TTC549 (cell line): ENCODE data around the gene PLD3.

Source experiments
- FAIRE-seq: peaks from 2 replicates; lab custom pipeline; 2012; peaks lifted over from hg19 to GRCh38; lab: Jason Lieb, UNC

The PLD3 gene, protein sequence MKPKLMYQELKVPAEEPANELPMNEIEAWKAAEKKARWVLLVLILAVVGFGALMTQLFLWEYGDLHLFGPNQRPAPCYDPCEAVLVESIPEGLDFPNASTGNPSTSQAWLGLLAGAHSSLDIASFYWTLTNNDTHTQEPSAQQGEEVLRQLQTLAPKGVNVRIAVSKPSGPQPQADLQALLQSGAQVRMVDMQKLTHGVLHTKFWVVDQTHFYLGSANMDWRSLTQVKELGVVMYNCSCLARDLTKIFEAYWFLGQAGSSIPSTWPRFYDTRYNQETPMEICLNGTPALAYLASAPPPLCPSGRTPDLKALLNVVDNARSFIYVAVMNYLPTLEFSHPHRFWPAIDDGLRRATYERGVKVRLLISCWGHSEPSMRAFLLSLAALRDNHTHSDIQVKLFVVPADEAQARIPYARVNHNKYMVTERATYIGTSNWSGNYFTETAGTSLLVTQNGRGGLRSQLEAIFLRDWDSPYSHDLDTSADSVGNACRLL

DNA sequence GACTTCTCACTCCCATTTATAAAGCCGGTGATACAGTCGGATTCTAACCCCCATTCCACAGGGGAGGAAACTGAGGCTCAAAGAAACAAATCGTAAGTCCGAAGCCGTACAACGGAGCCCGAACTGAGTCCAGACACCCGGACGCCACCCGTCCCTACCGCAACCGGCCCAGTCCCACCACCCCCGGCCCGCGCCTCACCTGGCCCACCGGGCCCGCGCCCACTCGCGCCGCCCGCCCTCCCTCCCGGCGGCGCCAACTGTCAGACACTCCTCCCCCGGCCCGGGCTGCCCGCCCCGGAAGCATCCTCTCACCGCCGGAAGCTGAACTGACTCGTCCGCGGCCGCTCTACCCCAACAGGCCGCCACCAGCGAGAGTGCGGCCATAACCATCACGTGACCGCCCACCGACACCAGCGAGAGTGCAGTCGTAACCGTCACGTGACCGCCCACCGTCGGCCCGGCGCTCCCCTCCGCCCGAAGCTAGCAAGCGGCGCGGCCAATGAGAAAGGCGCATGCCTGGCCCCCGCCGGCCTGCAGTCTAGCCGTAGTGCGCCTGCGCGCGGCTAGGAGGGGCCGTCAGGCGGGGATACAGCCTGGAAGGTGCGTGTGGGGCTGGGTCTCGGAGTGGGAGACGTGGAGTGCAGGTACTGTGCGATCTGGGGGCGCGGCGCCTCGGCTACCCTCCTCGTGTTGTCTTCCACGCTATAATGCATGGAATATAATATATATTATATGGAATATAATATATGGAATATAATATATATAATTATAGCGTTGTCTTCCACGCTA lies at the start of gene PLD3, which contains the start of gene C19orf47:
Gene PLD3, plus strand, starts transcription at position 571 of the 789 bp plus-strand sequence. CDS start 17,789 bp downstream, outside the sequence.
Gene C19orf47, minus strand, starts transcription at position 273 of the 789 bp plus-strand sequence. CDS start 6,540 bp downstream, outside the sequence.
- FAIRE-seq = peak; percentile 59

DNA sequence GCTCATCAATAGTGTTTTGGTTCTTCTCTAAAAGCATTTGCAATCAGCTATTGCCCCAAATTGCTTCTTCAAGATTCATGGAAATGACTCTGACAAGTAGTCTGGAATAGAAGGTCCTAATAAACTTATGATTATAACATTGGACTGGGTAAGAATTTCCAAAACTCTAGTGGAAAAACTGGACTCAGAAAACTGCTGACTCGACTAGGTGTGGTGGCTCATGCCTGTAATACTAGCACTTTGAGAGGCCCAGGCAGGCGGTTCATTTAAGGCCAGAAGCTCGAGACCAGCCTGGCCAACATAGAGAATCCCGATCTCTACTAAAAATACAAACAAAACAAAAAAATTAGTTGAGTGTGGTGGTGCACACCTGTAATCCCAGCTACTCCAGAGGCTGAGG lies 47.8 kb upstream of the PLD3 start:
- FAIRE-seq = no peak

DNA sequence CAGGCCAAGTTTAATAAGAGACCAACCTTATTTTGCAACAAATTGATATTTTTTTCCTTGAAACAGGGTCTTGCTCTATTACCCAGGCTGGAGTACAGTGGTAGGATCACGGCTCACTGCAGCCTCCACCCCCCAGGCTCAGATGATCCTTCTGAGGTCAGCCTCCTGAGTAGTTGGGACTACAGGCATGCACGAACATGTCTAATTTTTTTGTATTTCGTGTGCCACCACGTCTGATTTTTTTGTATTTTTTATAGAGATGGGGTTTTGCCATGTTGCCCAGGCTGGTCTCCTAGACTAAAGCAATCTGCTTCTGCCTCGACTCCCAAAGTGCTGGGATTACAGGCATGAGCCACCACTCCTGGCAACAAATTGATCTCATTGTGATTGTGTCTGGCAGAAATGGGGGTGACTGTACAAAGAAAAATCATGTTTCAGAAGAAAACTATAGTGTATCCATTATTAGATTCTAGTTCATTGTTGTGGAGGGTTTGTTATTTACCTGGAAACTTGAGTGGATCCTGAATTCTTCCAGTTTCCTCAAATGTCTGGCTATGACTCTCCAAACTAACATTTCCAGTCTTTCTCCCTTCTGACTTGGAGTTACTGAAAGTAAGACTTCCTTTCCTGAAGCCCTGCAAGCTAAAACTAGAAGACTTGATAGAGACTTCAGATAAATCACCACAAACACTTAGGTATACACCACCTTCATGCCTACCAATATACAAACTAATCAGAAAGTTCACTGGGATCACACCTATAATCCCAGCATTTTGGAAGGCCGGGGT lies 46.1 kb upstream of the PLD3 start:
- no peak for FAIRE-seq

DNA sequence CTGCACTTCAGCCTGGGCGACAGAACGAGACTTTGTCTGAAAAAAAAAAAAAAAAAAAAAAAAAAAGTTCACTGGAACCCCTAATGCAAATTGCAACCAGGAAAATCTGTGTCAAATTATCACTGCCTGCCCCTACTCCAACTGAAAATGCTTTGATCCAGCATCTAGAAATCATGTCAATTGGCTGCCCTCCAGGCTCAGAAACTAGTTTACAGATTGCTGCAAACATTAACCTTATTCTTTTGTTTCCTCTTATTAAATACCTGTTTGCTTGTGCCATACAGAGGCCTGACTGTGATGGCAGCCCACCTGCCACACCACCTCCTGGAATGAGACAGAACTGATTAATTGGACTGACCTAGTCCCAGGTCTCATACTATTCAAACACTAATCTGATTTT lies 44.7 kb upstream of the PLD3 start:
- FAIRE-seq = no peak

DNA sequence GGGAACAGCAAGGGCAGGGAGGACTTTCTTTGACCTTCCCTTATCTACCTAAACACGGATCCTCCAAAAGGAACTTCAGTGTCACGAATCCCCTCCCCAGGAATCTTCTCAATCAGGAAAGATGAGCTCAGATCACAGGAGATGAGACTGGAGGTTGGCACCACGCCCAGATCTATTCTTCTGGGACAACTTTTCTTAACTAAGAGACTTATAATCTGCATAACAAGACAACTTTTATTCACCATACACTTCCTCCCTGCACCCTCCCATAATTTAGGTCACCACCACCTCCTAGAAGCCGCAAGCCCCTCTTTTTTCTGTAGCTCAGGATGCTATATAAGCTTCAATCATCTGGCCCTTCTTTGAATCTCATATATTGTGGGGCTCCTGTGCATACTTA lies 44.2 kb upstream of the PLD3 start:
- no peak for FAIRE-seq

DNA sequence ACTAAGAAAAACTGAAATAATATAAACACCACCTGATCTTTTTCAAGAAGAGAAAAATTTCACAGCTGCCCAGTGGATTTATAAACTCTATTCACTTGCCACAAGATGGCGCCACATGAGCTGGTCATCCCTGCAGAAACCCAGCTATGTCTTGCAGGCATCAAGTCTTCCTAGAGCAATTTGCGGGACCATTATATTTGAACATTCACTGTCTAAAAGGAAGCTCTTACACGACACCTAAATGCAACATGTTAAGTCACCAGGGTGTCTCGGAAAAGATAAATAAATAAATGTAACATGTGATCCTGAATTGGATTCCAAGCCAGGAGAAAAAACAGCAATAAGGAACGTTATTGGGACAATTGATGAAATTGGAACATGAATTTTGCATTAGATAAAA lies 43.1 kb upstream of the PLD3 start:
- FAIRE-seq = peak; percentile 94

DNA sequence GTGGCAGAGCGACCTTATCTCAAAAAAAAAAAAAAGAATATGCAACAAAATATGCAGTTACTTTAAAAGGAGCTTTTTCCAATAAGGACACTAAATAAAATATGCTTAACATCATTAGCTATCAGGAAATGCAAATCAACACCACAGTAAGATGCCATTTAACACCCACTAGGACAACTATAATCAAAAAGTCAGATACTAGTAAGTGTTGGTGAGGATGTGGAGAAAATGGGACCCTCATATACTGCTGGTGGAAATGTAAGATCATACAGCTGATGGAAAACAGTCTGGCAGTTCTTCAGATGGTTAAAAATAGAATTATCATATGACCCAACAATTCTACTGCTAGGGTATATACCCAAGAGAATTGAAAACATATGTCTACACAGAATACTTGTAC lies 38.8 kb upstream of the PLD3 start:
- FAIRE-seq = no peak

GRCh38 chr19:40312533-40312932 lies 36.0 kb upstream of the PLD3 start:
- no peak for FAIRE-seq

DNA sequence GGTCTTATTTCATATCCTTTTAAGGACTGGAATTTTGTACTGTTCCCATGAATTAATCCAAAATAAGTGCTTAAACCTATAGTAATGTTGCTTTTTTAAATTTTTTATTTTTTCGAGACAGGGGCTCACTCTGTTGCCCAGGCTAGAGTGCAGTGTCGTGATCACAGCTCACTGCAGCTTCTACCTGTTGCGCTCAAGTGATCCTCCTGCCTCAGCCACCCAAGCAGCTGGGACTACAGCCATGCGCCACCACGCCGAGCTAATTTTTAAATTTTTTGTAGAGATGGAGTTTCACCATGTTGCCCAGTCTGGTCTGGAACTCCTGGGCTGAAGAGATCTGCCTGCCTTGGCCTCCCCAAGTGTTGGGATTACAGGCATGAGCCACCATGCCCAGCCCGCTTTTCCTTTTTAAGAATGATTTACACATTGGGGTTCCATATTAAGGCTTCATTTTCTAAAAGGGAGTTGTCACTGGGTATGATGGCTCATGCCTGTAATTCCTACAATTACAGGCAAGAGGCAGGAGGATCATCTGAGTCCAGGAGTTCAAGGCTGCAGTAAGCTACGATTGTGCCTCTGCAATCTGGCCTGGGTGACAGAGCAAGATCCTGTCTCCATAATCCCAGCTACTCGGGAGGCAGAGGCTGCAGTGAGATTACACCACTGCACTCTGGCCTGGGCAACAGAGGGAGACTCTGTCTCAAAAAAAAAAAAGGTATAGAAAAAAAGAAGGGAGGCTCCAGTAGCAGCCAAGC lies 35.1 kb upstream of the PLD3 start:
- FAIRE-seq = no peak

DNA sequence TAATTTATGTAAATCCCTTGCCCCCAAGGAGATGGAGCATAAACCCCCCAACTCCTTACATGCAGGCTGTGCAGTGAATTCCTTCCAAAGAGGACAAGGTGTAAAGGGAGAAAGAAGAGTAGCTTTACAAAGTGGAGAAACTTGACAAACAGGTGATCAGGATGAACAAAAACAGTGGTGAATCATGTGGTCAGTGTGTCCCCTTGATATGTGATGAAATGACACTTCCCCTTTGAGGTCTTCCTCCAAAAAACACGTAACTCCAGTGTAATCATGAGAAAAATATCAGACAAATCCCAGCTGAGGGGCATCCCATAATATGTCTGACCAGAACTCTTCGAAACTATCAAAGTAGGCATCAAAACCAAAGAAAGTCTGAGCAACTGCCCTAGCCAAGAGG lies 33.8 kb upstream of the PLD3 start:
- FAIRE-seq = no peak

GRCh38 chr19:40315812-40316470 lies 32.6 kb upstream of the PLD3 start:
- FAIRE-seq = no peak

- FAIRE-seq = no peak
Measured at GRCh38 chr19:40317338-40317737, 31.2 kb upstream of the PLD3 start.

- FAIRE-seq = no peak
Measured at GRCh38 chr19:40320558-40320935, 27.9 kb upstream of the PLD3 start.

- no peak for FAIRE-seq
Measured at GRCh38 chr19:40321076-40321475, 27.4 kb upstream of the PLD3 start.

DNA sequence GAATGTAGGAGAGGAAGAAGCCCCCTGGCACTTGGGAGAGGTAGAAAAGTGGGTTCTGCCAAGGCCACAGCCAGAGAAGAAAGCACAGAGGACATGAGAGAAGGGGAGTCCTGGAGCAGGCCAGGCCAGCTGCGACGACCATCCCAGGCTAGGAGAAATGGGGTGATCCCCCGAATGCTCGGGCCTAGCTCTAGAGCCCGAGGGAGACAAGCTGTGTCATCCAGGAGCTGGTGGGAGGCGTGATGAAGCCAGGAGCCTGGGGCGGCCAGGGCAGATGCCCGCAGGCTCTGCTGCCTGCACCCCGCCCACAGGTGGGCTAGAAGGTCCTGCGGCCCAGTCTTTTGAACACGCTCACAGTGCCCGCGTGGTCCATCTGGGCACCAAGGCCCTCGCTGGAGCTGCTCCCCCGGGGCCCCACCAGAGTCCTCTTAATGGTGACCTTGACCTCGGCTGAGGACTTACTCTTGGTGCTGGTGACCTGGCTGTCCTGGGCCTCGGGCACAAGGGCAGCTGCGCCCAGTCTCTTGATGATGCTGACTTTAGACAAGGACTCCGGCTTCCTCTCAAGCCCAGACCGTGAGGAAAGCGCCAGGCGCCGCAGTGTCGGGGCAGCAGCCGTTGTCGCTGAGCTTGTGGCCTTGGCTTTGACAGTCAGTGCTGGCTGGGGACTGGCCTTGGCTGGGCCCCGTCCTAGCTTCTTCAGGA lies 26.8 kb upstream of the PLD3 start:
- FAIRE-seq = no peak

DNA sequence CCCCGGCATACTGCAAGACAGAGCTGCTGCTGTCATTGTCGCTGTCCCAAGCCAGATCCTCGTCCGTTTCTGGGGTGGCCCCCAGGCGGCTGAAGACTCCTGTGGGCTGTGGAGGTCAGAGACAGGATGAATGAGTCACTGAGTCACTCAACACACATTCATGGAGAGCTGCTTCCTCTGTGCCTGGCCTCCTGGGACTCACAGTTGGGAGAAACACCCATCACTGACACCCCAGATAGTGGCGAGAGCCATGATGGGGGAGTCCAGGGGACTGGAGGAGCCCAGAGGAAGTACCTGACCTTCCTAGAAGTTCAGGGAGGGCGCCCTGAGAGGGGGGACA lies 26.3 kb upstream of the PLD3 start:
- no peak for FAIRE-seq

DNA sequence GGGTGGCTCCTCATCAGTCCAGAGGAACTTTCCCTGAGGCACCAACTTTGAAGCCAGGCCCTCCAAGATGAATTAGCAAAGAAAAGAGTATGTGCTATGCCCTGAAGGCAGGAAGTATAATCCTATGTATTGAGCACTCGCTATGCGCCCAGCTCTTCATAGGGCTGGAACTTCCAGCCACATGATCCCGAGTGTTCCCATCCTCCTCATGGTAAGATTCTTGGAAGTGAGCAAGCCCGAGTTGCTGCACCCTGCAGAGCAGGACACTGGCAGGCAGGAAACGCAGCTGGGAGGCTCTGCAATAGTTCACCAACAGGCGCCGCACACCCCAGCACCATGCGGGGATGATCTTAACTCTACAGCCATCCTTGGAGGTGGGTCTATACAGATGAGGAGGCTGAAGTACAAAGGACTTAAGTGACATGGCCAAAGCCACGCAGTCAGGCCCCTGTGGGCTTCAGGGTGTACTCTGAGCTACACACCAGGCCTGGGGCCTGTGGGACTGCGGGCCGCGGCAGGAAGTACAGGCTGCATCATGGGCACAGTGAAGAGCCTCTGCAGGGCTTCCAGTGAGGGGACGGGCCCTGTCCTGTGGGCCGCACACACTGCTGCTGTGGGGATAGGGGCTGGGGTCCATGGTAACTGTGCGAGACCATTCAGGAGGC lies 25.4 kb upstream of the PLD3 start:
- no peak for FAIRE-seq

DNA sequence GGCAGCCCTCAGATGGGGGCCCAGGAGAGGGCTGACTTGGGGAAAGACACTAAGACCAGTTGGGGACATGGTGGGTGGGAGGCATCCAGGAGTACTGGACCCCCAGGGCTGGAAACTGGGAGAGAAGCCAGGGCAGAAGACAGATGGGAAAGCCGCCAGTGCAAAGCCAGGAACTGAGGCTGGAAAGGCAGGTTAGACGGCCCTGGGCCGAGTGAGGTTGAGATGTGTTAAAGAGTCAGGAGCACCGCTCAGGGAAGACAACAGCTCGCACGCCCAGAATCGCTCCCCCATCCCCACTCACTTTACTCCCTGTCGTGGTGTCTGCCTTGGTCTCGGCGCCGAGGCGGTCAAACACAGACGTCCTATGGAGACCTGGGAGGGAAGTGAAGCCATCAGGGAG lies 24.8 kb upstream of the PLD3 start:
- no peak for FAIRE-seq

DNA sequence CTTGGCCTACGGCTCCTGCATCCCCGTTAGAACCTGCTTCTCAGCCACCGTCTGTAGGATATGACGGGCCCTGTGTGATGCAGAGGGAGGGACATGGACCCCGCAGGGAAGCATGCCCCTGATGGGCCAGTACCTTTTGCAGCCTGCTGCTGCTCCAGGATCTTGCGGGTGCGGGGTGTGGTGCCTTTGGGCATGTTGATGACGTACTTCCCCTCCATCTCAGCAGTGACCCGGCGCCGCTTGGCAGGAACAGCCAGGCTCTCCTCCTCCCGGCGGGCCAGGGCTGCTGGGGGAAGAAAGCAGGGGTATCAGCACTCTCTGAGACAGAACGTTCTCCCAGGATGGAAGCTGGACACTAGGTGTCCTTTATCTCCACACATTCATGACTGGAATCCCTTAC lies 22.3 kb upstream of the PLD3 start:
- FAIRE-seq = no peak

GRCh38 chr19:40331052-40331451 lies 17.4 kb upstream of the PLD3 start:
- no peak for FAIRE-seq
